Spleen (tissue), 7 donors: ENCODE results near the gene NIPAL4.

ENCODE experiments used
- POLR2A ChIP-seq, 3 donors: fragments of 450-650 bp; IDR thresholded peaks; one replicate each; pipeline ENCODE4 v1.5.1; 2017; ENCODE audit warnings: antibody characterized with exemption in 3 of 3, mild to moderate bottlenecking in 1 of 3
- POLR2AphosphoS5 ChIP-seq, 3 donors: sonication (generic); formaldehyde crosslinking; IDR thresholded peaks; one replicate each; pipeline ENCODE4 v1.5.1; 2017; ENCODE audit warnings: antibody characterized with exemption in 3 of 3
- TF ChIP-seq, protein P1 (sequence below), 11 experiments: fragments of 200-600 bp in 7 of 11; fragments of 450-650 bp in 4 of 11; sonication (generic) in 4 of 11; IDR thresholded peaks in 8 of 11; conservative IDR thresholded peaks in 3 of 11; 1 replicate in 7 of 11; 2 replicates in 4 of 11; pipeline versions ENCODE4 v1.4.0 to v1.8.0; 2016 to 2021; ENCODE audit warnings: antibody characterized with exemption in 11 of 11, inconsistent platforms in 4 of 11, mild to moderate bottlenecking in 1 of 11
- donor health status: DM: no; HTN: no; CAD: no; lungs with moderate emphysema.
- donor health status: DM: no; HTN: no; CAD: no.
- donor health status: DM: no; HTN: no; CAD: no.

DNA sequence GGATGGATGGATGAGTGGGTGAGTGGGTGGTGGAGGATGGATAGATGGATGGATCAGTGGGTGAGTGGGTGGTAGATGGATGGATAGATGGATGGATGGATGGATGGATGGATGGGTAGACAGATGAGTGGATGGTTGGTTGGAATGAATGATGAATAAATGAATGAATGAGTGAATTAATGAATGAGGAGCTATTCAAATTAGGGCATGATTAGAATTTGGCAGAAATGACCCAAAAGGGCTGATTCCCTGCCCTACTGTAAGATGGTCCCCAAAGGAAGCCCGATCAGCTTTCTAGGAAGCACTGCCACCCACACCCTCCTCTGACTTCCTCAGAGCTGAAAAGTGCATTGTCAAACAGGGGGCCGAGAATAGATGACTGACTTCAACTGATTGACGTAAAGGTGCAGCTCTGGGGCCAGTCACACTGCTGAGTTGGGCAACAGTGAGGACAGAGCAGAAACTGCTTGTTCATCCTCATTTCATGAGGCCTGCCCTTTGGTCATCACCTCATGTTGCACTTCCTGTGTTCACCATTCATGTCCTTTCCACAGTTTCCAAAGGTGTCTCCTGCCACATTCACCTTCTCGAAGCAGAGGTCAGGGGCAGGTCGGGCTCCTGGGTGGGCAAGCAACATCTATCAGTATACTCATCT is 34.3 kb downstream of the NIPAL4 start:
- TF ChIP-seq, protein P1, sequence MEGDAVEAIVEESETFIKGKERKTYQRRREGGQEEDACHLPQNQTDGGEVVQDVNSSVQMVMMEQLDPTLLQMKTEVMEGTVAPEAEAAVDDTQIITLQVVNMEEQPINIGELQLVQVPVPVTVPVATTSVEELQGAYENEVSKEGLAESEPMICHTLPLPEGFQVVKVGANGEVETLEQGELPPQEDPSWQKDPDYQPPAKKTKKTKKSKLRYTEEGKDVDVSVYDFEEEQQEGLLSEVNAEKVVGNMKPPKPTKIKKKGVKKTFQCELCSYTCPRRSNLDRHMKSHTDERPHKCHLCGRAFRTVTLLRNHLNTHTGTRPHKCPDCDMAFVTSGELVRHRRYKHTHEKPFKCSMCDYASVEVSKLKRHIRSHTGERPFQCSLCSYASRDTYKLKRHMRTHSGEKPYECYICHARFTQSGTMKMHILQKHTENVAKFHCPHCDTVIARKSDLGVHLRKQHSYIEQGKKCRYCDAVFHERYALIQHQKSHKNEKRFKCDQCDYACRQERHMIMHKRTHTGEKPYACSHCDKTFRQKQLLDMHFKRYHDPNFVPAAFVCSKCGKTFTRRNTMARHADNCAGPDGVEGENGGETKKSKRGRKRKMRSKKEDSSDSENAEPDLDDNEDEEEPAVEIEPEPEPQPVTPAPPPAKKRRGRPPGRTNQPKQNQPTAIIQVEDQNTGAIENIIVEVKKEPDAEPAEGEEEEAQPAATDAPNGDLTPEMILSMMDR (IDR thresholded peaks at IDR 0.05 in 8 of 11, conservative IDR thresholded peaks at IDR 0.05 in 3 of 11), result no peak
- no peak for TF ChIP-seq POLR2A (IDR thresholded peaks at IDR 0.05)
- peak in 1 of 3 donors; percentile 80 for TF ChIP-seq POLR2AphosphoS5 (IDR thresholded peaks at IDR 0.05)
